Measurements from ENCODE around the gene LSM4. TPM values are rescaled to one million over a fixed set of nuclear protein-coding genes. Genes with fewer than 3 reads are reported as not detected.

LSM4 gene
- total and polyA plus RNA-seq, 2 of the 13 experiments (the other 11 are each of a cell fraction or from before 2014, with no cell fraction given): 65.8 to 166 TPM

DNA sequence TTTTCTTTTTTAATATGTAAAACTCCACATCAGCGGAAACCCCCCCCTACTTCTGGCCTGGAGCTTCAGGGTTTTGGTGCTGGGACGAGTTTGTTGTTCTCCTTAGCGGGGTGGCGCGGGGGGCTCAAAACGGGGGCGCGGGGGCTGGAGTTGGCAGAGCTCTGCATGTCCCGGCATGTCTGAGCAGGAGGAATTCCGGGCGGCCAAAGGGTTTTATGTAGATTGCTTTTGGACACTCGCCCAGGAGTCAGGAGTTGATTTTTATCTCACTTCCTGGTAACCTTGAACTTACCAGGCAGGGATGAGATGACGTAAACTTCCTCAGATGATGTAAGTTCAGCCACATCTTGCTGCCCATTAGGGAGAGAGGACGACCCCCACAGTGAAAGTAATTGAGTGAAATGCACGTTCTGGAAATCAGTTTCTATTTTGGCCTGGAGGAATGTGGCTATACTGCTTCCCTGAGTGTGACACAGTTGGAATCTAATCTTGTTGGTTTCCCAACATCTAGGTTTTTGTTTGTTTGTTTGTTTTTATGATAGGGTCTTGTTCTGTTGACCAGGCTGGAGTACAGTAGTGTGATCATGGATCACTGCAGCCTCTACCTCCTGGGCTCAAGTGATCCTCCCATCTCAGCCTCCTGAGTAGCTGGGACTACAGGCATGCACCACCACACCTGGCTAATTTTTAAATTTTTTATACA lies 42.1 kb upstream of the LSM4 start (continued):
- TF ChIP-seq TBX3 (IDR thresholded peaks at IDR 0.05; ENCODE audit: borderline replicate concordance): no peak
- TF ChIP-seq HMG20B (CRISPR knock-in tag; conservative IDR thresholded peaks at IDR 0.05): 0 out of 2 replicates have a peak, but pooled peaks have one; percentile 42
- TF ChIP-seq, protein P1, sequence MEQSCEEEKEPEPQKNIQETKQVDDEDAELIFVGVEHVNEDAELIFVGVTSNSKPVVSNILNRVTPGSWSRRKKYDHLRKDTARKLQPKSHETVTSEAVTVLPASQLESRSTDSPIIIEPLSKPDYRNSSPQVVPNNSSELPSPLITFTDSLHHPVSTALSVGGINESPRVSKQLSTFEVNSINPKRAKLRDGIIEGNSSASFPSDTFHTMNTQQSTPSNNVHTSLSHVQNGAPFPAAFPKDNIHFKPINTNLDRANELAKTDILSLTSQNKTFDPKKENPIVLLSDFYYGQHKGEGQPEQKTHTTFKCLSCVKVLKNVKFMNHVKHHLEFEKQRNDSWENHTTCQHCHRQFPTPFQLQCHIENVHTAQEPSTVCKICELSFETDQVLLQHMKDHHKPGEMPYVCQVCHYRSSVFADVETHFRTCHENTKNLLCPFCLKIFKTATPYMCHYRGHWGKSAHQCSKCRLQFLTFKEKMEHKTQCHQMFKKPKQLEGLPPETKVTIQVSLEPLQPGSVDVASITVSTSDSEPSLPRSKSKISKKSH (CRISPR knock-in tag; IDR thresholded peaks at IDR 0.05; ENCODE audit: borderline replicate concordance): no peak
- TF ChIP-seq, protein P2, sequence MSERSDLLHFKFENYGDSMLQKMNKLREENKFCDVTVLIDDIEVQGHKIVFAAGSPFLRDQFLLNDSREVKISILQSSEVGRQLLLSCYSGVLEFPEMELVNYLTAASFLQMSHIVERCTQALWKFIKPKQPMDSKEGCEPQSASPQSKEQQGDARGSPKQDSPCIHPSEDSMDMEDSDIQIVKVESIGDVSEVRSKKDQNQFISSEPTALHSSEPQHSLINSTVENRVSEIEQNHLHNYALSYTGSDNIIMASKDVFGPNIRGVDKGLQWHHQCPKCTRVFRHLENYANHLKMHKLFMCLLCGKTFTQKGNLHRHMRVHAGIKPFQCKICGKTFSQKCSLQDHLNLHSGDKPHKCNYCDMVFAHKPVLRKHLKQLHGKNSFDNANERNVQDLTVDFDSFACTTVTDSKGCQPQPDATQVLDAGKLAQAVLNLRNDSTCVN (CRISPR knock-in tag; IDR thresholded peaks at IDR 0.05; ENCODE audit: borderline replicate concordance): no peak
- TF ChIP-seq NFATC3 (CRISPR knock-in tag; IDR thresholded peaks at IDR 0.05): no peak
- TF ChIP-seq, protein P3, sequence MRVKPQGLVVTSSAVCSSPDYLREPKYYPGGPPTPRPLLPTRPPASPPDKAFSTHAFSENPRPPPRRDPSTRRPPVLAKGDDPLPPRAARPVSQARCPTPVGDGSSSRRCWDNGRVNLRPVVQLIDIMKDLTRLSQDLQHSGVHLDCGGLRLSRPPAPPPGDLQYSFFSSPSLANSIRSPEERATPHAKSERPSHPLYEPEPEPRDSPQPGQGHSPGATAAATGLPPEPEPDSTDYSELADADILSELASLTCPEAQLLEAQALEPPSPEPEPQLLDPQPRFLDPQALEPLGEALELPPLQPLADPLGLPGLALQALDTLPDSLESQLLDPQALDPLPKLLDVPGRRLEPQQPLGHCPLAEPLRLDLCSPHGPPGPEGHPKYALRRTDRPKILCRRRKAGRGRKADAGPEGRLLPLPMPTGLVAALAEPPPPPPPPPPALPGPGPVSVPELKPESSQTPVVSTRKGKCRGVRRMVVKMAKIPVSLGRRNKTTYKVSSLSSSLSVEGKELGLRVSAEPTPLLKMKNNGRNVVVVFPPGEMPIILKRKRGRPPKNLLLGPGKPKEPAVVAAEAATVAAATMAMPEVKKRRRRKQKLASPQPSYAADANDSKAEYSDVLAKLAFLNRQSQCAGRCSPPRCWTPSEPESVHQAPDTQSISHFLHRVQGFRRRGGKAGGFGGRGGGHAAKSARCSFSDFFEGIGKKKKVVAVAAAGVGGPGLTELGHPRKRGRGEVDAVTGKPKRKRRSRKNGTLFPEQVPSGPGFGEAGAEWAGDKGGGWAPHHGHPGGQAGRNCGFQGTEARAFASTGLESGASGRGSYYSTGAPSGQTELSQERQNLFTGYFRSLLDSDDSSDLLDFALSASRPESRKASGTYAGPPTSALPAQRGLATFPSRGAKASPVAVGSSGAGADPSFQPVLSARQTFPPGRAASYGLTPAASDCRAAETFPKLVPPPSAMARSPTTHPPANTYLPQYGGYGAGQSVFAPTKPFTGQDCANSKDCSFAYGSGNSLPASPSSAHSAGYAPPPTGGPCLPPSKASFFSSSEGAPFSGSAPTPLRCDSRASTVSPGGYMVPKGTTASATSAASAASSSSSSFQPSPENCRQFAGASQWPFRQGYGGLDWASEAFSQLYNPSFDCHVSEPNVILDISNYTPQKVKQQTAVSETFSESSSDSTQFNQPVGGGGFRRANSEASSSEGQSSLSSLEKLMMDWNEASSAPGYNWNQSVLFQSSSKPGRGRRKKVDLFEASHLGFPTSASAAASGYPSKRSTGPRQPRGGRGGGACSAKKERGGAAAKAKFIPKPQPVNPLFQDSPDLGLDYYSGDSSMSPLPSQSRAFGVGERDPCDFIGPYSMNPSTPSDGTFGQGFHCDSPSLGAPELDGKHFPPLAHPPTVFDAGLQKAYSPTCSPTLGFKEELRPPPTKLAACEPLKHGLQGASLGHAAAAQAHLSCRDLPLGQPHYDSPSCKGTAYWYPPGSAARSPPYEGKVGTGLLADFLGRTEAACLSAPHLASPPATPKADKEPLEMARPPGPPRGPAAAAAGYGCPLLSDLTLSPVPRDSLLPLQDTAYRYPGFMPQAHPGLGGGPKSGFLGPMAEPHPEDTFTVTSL (CRISPR knock-in tag; IDR thresholded peaks at IDR 0.05; ENCODE audit: borderline replicate concordance): peak; percentile 42; the same call in 1 of the 2 replicates
- TF ChIP-seq, protein P4, sequence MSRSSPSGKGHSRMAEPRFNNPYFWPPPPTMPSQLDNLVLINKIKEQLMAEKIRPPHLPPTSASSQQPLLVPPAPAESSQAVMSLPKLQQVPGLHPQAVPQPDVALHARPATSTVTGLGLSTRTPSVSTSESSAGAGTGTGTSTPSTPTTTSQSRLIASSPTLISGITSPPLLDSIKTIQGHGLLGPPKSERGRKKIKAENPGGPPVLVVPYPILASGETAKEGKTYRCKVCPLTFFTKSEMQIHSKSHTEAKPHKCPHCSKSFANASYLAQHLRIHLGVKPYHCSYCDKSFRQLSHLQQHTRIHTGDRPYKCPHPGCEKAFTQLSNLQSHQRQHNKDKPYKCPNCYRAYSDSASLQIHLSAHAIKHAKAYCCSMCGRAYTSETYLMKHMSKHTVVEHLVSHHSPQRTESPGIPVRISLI (CRISPR knock-in tag; IDR thresholded peaks at IDR 0.05; ENCODE audit: borderline replicate concordance): peak; percentile 58; the same call in 1 of the 2 replicates
- TF ChIP-seq, protein P5, sequence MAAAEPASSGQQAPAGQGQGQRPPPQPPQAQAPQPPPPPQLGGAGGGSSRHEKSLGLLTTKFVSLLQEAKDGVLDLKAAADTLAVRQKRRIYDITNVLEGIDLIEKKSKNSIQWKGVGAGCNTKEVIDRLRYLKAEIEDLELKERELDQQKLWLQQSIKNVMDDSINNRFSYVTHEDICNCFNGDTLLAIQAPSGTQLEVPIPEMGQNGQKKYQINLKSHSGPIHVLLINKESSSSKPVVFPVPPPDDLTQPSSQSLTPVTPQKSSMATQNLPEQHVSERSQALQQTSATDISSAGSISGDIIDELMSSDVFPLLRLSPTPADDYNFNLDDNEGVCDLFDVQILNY (CRISPR knock-in tag; conservative IDR thresholded peaks at IDR 0.05): no peak
- TF ChIP-seq, protein P6, sequence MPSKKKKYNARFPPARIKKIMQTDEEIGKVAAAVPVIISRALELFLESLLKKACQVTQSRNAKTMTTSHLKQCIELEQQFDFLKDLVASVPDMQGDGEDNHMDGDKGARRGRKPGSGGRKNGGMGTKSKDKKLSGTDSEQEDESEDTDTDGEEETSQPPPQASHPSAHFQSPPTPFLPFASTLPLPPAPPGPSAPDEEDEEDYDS (CRISPR knock-in tag; IDR thresholded peaks at IDR 0.05): peak; percentile 20; the same call in 1 of the 2 replicates
- TF ChIP-seq, protein P7, sequence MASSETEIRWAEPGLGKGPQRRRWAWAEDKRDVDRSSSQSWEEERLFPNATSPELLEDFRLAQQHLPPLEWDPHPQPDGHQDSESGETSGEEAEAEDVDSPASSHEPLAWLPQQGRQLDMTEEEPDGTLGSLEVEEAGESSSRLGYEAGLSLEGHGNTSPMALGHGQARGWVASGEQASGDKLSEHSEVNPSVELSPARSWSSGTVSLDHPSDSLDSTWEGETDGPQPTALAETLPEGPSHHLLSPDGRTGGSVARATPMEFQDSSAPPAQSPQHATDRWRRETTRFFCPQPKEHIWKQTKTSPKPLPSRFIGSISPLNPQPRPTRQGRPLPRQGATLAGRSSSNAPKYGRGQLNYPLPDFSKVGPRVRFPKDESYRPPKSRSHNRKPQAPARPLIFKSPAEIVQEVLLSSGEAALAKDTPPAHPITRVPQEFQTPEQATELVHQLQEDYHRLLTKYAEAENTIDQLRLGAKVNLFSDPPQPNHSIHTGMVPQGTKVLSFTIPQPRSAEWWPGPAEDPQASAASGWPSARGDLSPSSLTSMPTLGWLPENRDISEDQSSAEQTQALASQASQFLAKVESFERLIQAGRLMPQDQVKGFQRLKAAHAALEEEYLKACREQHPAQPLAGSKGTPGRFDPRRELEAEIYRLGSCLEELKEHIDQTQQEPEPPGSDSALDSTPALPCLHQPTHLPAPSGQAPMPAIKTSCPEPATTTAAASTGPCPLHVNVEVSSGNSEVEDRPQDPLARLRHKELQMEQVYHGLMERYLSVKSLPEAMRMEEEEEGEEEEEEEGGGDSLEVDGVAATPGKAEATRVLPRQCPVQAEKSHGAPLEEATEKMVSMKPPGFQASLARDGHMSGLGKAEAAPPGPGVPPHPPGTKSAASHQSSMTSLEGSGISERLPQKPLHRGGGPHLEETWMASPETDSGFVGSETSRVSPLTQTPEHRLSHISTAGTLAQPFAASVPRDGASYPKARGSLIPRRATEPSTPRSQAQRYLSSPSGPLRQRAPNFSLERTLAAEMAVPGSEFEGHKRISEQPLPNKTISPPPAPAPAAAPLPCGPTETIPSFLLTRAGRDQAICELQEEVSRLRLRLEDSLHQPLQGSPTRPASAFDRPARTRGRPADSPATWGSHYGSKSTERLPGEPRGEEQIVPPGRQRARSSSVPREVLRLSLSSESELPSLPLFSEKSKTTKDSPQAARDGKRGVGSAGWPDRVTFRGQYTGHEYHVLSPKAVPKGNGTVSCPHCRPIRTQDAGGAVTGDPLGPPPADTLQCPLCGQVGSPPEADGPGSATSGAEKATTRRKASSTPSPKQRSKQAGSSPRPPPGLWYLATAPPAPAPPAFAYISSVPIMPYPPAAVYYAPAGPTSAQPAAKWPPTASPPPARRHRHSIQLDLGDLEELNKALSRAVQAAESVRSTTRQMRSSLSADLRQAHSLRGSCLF (CRISPR knock-in tag; IDR thresholded peaks at IDR 0.05; ENCODE audit: borderline replicate concordance): no peak
